HepG2 (cell line): ENCODE results near the gene CSTF1. TPM values are rescaled to one million over a fixed set of nuclear protein-coding genes. Genes with fewer than 3 reads are reported as not detected.

Source experiments
- ATF5 ChIP-seq: sonication (generic); formaldehyde crosslinking; IDR thresholded peaks from 2 replicates; pipeline ENCODE4 v1.4.0; 2020; ENCODE audit warnings: mild to moderate bottlenecking, low read depth, missing genetic modification reagents
- FOXO4 ChIP-seq: sonication (generic); formaldehyde crosslinking; conservative IDR thresholded peaks from 2 replicates; pipeline ENCODE4 v1.8.1; 2023; ENCODE audit warnings: missing genetic modification reagents
- GPBP1L1 ChIP-seq: sonication (generic); formaldehyde crosslinking; IDR thresholded peaks from 2 replicates; pipeline ENCODE4 v1.5.0; 2020; ENCODE audit warnings: mild to moderate bottlenecking, missing genetic modification reagents
- HMGXB3 ChIP-seq: sonication (generic); formaldehyde crosslinking; IDR thresholded peaks from 2 replicates; pipeline ENCODE4 v1.4.0; 2020; ENCODE audit warnings: missing genetic modification reagents, borderline replicate concordance
- MEF2D ChIP-seq: sonication (generic); formaldehyde crosslinking; IDR thresholded peaks from 2 replicates; pipeline ENCODE4 v1.5.1; 2020; ENCODE audit warnings: mild to moderate bottlenecking, missing genetic modification reagents
- MIXL1 ChIP-seq: IDR thresholded peaks from 2 replicates; pipeline ENCODE4 v1.6.1; 2016
- NFKBIZ ChIP-seq: IDR thresholded peaks from 2 replicates; pipeline ENCODE4 v1.6.1; 2018; ENCODE audit warnings: missing genetic modification reagents, missing compliant biosample characterization
- TBX3 ChIP-seq: fragments of 450-650 bp; IDR thresholded peaks from 2 replicates; pipeline ENCODE4 v1.6.1; 2017; ENCODE audit warnings: antibody characterized with exemption, mild to moderate bottlenecking, inconsistent platforms, borderline replicate concordance
- ZMYM4 ChIP-seq: sonication (generic); formaldehyde crosslinking; IDR thresholded peaks from 2 replicates; pipeline ENCODE4 v1.8.1; 2023; ENCODE audit warnings: mild to moderate bottlenecking, missing genetic modification reagents
- ZNF263 ChIP-seq: sonication (generic); formaldehyde crosslinking; IDR thresholded peaks from 2 replicates; pipeline ENCODE4 v1.4.0; 2020; ENCODE audit warnings: missing genetic modification reagents
- ZNF296 ChIP-seq: sonication (generic); formaldehyde crosslinking; conservative IDR thresholded peaks from 2 replicates; pipeline ENCODE4 v1.5.0; 2020; ENCODE audit warnings: mild to moderate bottlenecking, missing genetic modification reagents
- ZNF513 ChIP-seq: sonication (generic); formaldehyde crosslinking; conservative IDR thresholded peaks from 2 replicates; pipeline ENCODE4 v1.5.0; 2020; ENCODE audit warnings: missing genetic modification reagents
- ZNF564 ChIP-seq: sonication (generic); formaldehyde crosslinking; IDR thresholded peaks from 2 replicates; pipeline ENCODE4 v1.8.1; 2023; ENCODE audit warnings: mild to moderate bottlenecking, missing genetic modification reagents
- ZNF574 ChIP-seq: sonication (generic); formaldehyde crosslinking; IDR thresholded peaks from 2 replicates; pipeline ENCODE4 v1.4.0; 2020; ENCODE audit warnings: missing genetic modification reagents
- ZNF703 ChIP-seq: sonication (generic); formaldehyde crosslinking; IDR thresholded peaks from 2 replicates; pipeline ENCODE4 v1.5.1; 2020; ENCODE audit warnings: missing genetic modification reagents, mild to moderate bottlenecking, moderate library complexity, borderline replicate concordance
- ZNF790 ChIP-seq: sonication (generic); formaldehyde crosslinking; IDR thresholded peaks from 2 replicates; pipeline ENCODE4 v1.8.0; 2022; ENCODE audit warnings: missing genetic modification reagents, mild to moderate bottlenecking, borderline replicate concordance
- ZNF883 ChIP-seq: sonication (generic); formaldehyde crosslinking; IDR thresholded peaks from 2 replicates; pipeline ENCODE4 v1.5.1; 2020; ENCODE audit warnings: mild to moderate bottlenecking, missing genetic modification reagents; ENCODE audit errors: not compliant biosample characterization
- polyA plus RNA-seq, 8 experiments: library from polyadenylated mRNA; depleted of rRNA in 3 of 8; stranded (reverse) in 7 of 8; unstranded in 1 of 8; fragments of >200 nt; fragmentation: Illumina TruSeq in 4 of 8; extraction: Trizol in 4 of 8; gene quantifications; 2 replicates each; pipeline versions ENCODE4 v1.2.1 to v1.2.3, GENCODE V29; 2011 to 2016; ENCODE audit warnings: low read depth in 4 of 8, missing spikeins in 1 of 8, mixed read lengths in 1 of 8; ENCODE audit not compliant: insufficient read depth in 1 of 8
- total RNA-seq, 5 experiments: library from RNA; depleted of rRNA; stranded (reverse); fragments of >200 nt; fragmentation: Illumina TruSeq; extraction: Trizol; gene quantifications; 2 replicates each; pipeline ENCODE4 v1.2.3, GENCODE V29; 2016; ENCODE audit warnings: low read depth in 1 of 5

Gene CSTF1
- total and polyA plus RNA-seq, 2 of the 13 experiments (the other 11 are each of a cell fraction or from before 2014, with no cell fraction given) = 70.9 to 100 TPM

- no peak for TF ChIP-seq FOXO4 (CRISPR knock-in tag)
- no peak for TF ChIP-seq ZNF883
- TF ChIP-seq GPBP1L1 = no peak
- no peak for TF ChIP-seq ZNF513 (CRISPR knock-in tag)
- no peak for TF ChIP-seq ZNF263 (CRISPR knock-in tag)
- TF ChIP-seq ZNF564 (CRISPR knock-in tag) = no peak
- TF ChIP-seq ATF5 (CRISPR knock-in tag) = 0 out of 2 replicates have a peak, but pooled peaks have one; percentile 32
- TF ChIP-seq HMGXB3 (CRISPR knock-in tag) = no peak
- 0 out of 2 replicates have a peak, but pooled peaks have one; percentile 63 for TF ChIP-seq ZNF790
- no peak for TF ChIP-seq ZNF574 (CRISPR knock-in tag)
- TF ChIP-seq ZNF703 (CRISPR knock-in tag) = 0 out of 2 replicates have a peak, but pooled peaks have one; percentile 18
- 0 out of 2 replicates have a peak, but pooled peaks have one; percentile 67 for TF ChIP-seq ZNF296 (CRISPR knock-in tag)
- no peak for TF ChIP-seq ZMYM4 (CRISPR knock-in tag)
- TF ChIP-seq NFKBIZ = no peak
- TF ChIP-seq TBX3 = no peak
- TF ChIP-seq MIXL1 = no peak
- no peak for TF ChIP-seq MEF2D
Measured at GRCh38 chr20:56392881-56393482, 537 bp downstream of the CSTF1 start (continued).
